K562 treated with DMSO at 1 percent for 12 hours (cell line): ENCODE measurements around the gene ZSCAN29. TPM values are rescaled to one million over a fixed set of nuclear protein-coding genes. Genes with fewer than 3 reads are reported as not detected.

Experiments used
- total RNA-seq: library from RNA; unstranded; fragments of 300-600 nt; gene quantifications from 2 replicates; pipeline ENCODE4 v1.2.3, GENCODE V29; 2022; ENCODE audit not compliant: insufficient read depth

ZSCAN29 gene
- total RNA-seq, result 5.3 and 33.9 TPM in 2 replicates

GRCh38 chr15:43370975-43371974 lies at the start of gene ZSCAN29, which contains the start of gene TUBGCP4:
Gene ZSCAN29, minus strand, starts transcription at chr15:43371043. Its CDS starts 1,130 bp downstream, at chr15:43369913.
Gene TUBGCP4, plus strand, starts transcription at chr15:43371101. Its CDS starts 254 bp downstream, at chr15:43371355.

GRCh38 chr15:43329960-43330779 lies 40.7 kb downstream of the ZSCAN29 start, which contains the start of gene LCMT2:
Gene LCMT2, minus strand, starts transcription at chr15:43330573. Its CDS starts 84 bp downstream, at chr15:43330489.

Other genes starting within 250 kb of the ZSCAN29 start
- gene TMEM62, start 237.5 kb downstream of the ZSCAN29 start, total RNA-seq, result 9.3 and 16.6 TPM in 2 replicates
- 94.1 and 128 TPM in 2 replicates for gene CCNDBP1, start 185.6 kb downstream of the ZSCAN29 start, total RNA-seq
- gene EPB42, start 150.0 kb downstream of the ZSCAN29 start, total RNA-seq, result 0.99 and 1.7 TPM in 2 replicates
- not detected in 2 replicates for gene TGM5, start 104.1 kb downstream of the ZSCAN29 start, total RNA-seq
- gene TGM7, start 68.8 kb downstream of the ZSCAN29 start, total RNA-seq, result not detected in 2 replicates
- 4.2 and 6.2 TPM in 2 replicates for gene LCMT2, start 40.5 kb downstream of the ZSCAN29 start, total RNA-seq
- gene TUBGCP4, start 58 bp upstream of the ZSCAN29 start, total RNA-seq, result 8.3 and 38.2 TPM in 2 replicates
- gene TP53BP1, start 122.1 kb upstream of the ZSCAN29 start, total RNA-seq, result 13.5 and 29.2 TPM in 2 replicates
- gene MAP1A, start 146.6 kb upstream of the ZSCAN29 start, total RNA-seq, result 4.0 and 17.7 TPM in 2 replicates
- 6.9 and 29.3 TPM in 2 replicates for gene PPIP5K1, start 219.2 kb upstream of the ZSCAN29 start, total RNA-seq
- gene CKMT1B, start 223.0 kb upstream of the ZSCAN29 start, total RNA-seq, result 2.2 TPM in 1 of 2 replicates, not detected in the other
- gene STRC, start 247.8 kb upstream of the ZSCAN29 start, total RNA-seq, result not detected in 2 replicates